Stimulated activated CD4-positive, alpha-beta T cell treated with anti-CD3 and anti-CD28 coated beads, Interleukin-1b, Interleukin-23, amount 100 ng/mL, for 4 hours (primary cell): ENCODE measurements around the gene SPRR2G.
"Not testable (repeated sequence)": the region's sequence is repeated elsewhere in the genome, so short reads cannot be mapped to it uniquely, and the experiment has no call there.

ENCODE experiments used
- DNase-seq, 2 donors: peaks; one replicate each; pipeline ENCODE4 v3.0.0-alpha.2; 2020; ENCODE audit warnings: low read depth in 2 of 2

Gene SPRR2G

DNA sequence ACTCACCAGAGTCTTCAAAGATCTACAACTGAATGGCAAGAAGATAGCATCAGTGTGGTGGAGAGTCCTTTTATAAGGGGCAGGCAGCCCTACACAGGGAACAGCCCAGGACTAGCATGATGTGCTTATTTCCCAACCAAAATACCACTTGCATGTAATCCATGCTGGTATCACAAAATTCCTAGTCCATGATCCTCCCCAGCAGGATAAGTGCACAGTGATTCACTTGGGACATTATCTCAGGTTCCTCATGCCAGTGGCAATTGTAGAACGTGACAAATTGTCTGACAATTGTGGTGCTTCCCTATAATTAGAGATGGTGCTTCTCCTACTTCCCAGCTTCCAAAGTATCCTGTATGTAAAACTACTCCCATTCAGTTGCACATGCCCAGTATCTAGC, at the start of gene SPRR2G:
SPRR2G (minus strand) TSS at position 45 of the 400 bp plus-strand sequence. CDS start 780 bp downstream, outside the sequence.
- DNase-seq = no peak

DNA sequence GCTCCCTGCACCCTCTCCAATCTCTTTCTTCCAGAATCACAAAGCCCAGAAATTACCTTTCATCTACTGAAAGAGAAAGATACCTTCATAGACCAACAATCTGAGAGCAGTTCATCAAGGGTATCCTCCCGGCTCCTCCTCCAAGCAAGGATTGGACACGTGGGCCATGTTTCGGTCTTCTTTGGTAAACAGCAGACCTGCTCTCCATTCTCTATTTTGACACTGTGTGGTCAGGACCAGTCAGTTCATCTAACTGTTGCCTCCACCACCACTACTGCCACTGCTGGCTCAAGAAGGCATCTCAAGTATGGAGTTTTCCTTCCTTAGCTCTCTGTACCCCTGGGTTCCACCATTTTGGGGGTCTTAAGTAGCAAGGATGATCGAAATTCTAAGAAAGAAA, 44.5 kb upstream of the SPRR2G start:
- DNase-seq = no peak

DNA sequence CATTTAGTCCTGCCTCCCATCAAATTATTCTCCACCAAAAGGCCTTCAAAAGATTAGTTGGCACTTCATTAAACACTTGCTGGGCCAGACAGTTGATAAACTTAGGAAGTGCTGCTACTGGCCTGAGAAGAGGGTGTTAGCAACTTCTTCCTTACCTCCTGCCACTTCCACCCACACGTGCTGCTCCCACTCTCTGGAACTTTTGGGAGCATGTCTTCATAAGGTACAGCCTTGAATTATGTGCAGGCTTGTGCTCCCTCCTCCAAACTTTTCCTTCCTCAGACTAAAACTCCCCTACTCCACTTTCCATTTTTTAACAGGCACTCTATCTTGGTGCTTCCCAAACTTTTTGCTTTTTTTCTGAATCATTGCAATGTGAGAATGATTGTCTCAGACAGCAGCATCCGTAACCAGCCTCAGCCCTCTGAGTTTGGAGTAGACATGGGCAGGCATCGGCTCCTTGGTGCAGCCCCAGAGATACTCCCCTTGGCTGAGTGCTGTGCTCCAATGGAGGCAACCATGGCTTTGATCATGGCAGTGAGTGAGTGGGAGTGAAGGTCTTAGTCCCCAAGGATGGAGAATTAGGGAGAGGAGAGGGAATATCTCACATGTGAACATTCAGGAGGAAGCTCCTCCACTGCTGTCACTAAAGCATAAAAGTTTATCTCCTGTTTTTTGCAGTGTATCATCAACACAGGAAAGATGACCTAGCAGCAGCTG, 43.8 kb upstream of the SPRR2G start:
- no peak for DNase-seq

DNA sequence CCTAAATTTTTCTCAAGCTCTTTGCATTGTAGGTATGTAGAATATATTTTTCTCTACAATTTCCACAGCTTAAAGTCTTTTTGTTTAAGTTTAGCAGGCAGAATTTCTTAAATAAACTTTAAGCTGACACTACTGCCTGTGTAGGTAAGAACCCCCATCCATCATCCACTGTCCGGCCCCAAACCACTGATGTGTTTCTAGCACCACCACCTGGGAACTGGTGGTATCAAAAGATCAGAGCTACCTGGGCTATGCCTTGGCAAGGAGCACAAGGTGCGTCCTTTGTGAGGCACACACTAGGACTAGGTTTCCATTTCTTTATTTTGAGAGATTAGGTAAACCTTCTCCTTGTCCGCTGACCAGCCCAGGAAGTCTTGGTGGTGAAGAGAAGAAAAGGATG, 42.0 kb upstream of the SPRR2G start:
- DNase-seq = no peak

DNA sequence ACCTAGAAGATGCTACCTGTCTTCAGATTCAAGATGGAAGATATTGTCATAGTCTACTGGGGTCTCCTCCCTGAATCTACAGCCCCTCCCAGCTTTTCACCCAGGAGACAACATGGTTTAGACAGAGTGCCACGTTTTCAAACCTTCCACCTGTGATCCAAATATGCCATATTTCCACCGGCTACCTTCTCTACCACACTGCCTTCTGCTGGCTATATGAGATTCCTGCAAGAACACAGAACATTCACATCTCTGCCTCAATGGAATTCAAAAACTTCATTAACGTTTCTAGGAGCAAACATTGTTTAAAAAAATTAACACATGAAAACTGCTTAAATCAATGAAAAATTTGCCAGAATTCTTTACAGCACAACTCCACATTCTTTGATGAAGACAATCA, 39.7 kb upstream of the SPRR2G start:
- DNase-seq = no peak

DNA sequence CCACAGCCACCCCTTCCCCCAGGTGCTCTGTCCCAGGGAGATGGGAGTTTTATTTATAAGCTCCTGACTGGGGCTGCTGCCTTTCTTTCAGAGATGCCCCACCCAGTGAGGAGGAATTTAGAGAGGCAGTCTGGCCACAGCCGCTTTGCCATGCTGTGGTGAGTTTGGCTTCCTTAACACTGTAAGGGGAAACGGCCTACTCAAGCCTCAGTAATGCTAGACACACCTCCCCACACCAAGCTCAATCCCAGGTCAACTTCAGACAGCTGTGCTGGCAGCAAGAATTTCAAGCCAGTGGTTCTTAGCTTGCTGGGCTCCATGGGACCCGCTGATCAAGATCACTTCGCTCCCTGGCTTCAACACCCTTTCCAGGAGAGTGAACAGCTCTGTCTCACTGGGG, 37.6 kb upstream of the SPRR2G start:
- not testable (repeated sequence) for DNase-seq

DNA sequence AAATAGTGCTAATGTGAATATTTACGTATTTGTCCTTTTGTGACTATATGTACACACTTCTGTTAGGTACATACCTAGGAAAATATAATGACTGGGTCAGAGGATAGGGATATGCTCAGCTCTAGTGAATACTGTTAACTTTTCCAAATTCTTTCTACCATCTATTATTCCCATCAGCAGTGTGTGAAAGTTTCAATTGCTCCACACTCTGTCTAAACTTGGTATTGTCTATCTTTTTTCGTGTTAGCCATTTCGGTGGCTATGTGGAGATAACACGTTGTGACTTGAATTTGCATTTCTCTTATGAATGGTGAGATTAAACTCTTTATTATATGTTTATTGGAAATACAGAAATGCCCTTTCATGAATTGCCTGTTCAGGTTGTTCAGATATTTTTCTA, 29.9 kb upstream of the SPRR2G start:
- no peak for DNase-seq

DNA sequence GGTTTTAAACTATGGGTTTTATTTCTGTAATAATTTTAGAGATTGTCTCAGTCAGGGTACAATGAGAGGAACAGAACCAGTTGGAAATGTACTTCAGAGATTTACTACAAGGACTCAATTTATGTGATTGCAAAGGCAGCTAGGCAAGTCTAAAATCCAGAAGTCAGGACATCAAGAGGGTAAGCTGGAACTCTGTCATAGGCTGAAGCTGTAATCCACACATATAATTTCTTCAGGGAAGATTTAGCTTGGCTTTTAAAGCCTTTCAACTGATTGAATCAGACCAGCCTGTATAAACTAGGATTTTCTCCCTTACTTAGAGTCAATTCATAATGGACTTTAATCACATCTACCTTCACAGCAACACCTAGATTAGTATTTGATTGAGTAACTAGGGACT, 28.2 kb upstream of the SPRR2G start:
- DNase-seq = no peak

DNA sequence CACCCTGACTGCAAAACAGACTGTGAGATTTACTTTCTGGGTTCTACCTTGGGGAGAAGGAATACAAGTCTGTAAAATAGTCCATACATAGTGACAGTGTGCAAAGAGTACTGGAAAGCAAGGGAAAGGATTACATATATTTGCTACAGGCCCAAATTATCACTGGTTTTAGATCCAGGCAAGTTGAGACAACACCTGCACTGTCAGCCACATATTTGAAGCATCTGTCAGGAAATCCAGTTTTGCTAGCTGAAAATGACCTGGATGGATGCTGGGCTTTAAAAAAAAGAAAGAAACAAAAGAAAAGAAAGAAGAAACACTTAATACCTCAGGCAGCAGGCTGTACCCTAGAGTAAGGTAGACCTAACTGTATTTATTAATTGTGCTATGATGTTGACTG, 23.9 kb upstream of the SPRR2G start:
- DNase-seq = no peak

DNA sequence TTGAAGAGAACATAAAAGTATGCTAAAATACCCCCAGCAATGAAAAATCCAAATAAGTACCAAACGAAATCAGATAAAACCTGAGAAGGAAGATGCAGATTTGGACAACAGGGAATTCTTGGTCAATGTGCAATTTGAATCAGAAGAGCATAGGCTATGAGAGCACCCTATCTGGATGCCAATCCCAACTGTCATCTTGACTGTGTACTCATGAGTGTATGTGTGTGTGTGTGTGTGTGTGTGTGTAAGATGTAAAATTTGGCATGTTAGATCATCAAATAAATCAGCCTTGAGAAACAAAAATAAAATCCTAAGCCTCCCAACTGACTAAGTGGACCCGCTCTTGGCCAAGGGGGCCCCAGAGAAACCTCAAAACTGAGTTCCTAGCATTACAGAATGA, 18.0 kb upstream of the SPRR2G start:
- DNase-seq = no peak

DNA sequence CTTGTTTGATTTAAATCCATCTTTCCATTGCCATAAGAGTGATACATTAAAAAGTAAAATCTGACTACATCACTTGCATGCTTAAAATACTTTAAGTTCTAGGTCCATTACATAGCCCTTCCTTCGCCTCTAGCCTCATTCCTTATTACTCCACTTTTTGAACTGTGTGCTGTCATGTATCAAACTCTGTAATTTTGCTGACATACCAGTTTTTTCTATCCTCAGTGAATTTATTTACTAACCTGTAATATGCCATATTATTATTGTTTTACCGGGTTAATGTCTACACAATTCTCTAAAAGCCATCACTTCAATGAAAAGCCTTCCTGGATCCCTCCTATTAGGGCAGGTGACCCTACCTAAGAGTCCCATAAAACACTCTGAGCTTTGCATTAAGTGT, 4.9 kb upstream of the SPRR2G start:
- no peak for DNase-seq

DNA sequence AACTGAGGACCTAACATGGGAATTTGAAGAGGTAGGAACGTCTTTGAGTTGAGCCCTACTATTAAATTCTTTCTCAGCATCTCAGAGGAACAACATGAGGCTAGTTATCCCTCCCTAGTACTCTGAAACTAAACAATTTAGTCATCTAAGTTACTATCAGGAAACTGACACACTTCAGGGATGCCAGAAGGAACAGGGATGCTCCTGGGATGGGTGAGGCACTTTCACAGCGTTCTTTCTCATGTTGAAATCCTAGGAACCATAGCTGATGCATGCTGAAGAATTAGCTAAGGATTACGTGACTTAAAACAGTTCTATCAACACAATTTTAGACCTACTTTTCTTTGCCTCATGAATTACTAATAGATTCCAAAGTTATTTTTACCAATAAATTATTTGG, 1.8 kb upstream of the SPRR2G start:
- no peak for DNase-seq

DNA sequence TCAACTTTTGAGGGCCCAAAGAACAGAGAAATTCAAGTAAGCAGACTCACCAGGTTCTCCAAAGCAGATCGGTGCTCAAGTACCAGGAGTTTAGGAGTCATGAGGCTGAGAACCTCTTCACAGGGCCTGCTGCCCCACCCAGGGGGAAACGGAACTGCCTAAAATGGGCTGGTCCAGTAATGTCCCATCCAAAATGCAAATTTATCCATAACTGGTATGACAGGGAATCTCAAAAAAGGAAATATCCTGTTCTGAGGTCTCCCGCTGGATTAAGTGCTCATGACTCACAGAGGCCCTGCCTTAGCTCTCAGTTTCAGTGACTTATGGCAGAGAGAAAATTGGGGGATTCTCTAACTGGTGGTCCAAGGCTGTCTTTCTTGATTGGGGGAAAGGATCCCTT, 9.3 kb downstream of the SPRR2G start:
- no peak for DNase-seq

DNA sequence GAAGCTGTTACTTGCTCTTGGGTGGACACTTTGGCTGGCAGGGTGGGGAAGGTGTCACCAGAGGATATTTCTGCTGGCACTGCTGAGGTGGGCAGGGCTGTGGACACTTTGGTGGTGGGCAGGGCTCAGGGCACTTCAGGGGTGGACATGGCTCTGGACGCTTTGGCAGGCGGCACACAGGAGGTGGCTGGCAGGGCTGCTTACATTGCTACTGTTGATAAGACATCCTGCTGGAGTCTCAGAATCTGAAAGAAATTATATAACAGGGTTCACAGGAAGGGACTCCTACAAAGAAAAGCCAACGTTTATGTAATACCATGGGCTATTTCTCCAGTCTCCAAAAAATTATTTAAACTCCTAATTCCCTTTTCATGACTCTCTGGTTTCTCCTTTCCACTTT, 10.2 kb downstream of the SPRR2G start:
- DNase-seq = no peak

DNA sequence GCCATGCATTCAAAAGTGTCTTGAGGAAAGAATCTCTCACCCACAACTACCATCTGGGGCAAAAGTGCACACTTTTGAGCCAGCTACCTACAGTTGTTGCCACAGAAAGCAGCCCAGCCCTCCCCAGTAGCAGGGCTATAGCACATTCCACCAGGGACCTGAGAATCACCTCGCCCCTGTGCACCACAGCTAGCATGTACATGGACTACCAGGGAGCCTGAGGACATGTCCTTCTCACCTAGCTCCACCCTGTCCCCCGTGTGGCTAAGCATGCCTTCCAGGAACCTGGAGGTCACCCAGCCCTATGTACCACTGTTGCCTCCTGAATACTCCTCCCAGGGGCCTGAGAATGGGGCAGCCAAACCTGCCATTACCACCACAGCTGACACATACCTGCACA, 16.9 kb downstream of the SPRR2G start:
- no peak for DNase-seq

DNA sequence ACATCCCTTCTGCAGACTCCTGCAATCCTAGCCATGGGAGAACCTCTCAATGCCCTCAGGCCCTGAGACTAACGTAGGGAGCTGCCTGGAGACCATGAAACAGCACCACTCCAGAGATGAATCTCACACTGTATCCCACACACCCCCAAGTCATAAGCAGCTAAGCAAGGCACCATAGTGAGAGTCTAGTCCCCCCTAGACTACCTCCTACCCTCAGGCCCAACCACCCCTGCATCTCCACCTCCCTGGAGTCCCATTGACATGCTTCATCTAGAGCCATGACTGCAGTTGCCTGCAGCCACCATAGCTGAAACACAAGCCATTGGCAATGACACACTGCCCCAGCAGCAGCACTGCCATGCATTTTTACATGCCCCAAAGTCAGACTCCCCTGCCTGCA, 17.4 kb downstream of the SPRR2G start:
- no peak for DNase-seq

DNA sequence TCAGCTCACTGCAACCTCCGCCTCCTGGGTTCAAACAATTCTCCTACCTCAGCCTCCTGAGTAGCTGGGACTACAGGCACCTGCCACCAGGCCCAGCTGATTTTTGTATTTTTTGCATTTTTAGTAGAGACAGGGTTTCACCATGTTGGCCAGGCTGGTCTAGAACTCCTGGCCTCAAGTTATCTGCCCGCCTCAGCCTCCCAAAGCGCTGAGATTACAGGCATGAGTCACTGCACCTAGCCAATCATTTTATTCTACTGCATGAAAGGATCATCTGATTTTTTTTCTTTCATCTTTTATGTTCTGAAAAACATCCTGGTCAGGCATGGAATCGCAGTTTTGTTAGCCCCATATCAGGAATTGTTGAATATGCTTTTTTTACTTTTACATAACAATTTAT, 22.0 kb downstream of the SPRR2G start:
- DNase-seq = not testable (repeated sequence)

DNA sequence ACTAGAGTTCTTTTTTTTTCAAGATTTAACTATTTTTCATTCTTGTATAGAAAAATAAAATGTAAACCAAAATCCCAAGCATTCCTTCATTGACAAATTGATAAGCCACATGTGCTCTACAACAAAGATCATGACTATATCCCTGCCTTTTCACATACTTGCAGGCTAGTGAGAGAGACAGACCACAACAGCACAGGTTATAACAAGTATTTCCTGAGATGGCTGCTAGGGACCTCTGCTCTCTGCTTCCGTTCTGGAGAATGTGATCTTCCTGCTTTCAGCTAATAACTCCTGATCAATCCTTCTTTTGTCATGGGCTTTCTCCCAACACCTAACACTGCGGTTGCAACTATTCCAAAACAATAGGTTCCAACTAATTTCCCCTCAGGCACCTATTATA, 23.4 kb downstream of the SPRR2G start:
- no peak for DNase-seq

DNA sequence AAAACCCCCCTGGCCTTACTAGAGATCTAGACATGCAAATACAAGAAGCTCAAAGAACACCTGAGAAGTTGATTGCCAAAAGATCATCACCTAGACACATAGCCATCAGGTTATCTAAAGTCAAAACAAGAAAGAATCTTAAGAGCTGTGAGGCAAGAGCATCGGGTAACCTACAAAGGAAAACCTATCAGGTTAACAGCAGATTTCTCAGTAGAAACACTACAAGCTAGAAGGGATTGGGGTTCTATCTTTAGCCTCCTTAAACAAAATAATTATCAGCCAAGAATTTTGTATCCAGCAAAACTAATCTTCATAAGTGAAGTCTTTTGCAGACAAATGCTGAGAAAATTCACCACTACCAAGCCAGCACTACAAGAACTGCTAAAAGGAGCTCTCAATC, 25.2 kb downstream of the SPRR2G start:
- DNase-seq = no peak

DNA sequence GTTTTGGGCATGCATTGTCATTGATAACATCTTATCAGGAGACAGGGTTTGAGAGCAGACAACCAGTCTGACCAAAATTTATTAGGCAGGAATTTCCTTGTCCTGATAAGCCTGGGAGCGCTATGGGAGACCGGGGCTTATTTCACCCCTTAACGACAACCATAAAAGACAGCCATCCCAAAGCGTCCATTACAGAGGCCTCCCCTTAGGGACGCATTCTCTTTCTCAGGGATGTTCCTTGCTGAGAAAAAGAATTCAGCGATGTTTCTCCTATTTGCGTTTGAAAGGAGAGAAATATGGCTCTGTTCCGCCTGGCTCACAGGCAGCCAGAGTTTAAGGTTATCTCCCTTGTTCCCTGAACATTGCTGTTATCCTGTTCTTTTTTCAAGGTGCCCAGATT, 26.9 kb downstream of the SPRR2G start:
- DNase-seq = not testable (repeated sequence)

DNA sequence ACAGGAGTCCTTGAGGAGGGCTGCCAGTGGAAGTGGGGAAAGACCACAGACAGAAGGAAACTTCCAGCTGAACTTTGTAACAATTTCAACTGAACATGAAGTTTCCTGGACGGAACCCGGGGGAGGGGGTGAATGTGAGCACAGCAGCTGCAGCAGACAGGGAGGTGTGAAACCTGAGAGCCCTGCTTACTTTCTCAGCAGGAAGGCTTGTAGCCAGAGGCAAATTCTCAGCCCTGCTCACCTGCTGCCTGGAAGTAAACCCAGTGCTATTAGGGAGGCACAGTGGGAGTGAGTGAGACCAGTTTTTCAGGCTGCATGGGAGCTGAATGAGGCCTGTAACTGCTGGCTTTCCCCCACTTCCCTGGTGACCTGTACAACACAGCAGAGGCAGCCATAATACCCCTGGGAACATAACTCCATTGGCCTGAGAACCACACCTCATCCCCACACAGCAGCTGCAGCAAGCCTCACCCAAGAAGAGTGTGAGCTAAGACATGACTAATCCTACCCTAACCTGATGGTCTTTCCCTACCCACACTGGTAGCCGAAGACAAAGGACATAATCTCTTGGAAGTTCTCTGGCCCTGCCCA, 27.8 kb downstream of the SPRR2G start:
- no peak for DNase-seq

DNA sequence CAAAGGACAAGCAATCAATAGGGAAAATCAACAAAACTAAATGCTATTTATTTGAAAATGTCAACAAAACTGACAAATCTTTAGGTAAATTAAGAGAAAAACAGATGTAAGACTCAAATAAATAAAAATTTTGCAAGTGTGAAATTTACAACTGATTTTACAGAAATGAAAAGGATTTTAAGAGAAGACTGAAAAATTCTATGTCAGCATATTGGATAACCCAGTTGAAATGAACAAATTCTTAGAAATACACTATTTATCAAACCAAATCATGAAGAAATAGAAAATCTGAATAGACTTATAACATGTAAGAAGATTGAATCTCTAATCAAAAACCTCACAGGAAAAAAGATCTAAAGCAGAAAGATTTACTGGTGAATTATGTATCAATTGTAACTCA, 29.7 kb downstream of the SPRR2G start:
- DNase-seq = no peak

DNA sequence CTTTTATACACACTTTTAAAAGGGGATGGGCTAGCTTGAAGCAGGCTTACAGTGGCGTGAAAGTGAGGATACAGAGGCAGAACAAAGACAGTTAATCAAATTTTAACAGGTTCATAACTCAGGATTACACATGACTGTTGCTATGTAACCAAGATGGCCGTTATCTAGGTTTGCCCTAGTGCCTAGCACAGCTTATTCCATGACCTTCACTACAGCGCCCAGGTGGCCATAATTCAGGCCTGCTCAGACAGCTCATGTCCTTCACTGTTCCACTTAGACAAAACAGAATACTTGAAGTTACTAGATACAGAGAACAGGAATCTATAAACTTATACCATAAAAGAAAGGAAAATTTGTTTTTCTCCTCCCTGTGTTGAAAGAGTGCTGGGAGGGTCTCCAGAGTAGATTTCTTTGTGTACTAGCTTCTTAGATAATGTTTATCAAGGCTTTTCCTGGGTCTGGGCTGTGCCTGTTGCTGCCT, 31.2 kb downstream of the SPRR2G start:
- DNase-seq = no peak

DNA sequence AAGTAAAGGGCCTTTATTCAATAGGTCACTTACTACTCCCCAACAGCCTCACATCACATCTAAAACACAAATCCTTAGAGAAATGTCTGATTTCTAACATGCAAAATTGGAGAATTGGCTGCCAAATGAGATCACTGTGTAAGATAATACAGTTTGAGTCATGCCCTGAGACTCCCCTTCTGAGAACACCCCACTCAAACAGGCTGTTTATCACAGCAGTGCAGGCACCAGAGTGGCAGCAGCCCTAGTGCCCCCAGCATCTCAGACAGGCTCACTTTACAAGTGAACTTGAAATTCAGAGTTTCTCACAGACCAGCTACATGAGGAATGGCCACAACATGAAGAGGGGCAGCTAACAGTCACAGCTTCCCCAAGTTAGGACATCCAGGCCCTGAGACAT, 35.4 kb downstream of the SPRR2G start:
- not testable (repeated sequence) for DNase-seq
